ENCODE results near the gene CCDC32.

CCDC32 gene

GRCh38 chr15:40511472-40512133, 53.2 kb downstream of the CCDC32 start:
- DNase-seq, result peak; percentile 59

DNA sequence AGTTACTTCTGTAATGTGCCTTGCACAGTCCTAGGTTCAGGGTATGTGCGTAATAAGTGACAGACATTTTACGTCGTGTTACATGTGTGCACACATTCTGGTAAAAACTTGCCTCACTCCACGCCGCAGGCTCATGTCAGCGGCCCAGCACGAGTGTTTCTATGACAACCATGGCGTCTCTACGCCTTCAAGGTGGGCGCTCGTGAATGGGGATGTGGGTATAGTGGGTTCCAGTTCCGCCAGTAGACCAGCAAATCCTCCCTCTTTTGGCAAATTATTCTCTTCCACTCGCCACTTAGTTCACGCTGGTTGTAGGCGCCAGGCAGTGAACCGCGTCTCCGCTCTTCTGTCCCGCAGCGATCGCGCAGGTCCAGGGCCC, 53.8 kb downstream of the CCDC32 start:
- DNase-seq, result peak; percentile 39

- no peak for DNase-seq
Measured at GRCh38 chr15:40510201-40510600, 54.6 kb downstream of the CCDC32 start.

DNA sequence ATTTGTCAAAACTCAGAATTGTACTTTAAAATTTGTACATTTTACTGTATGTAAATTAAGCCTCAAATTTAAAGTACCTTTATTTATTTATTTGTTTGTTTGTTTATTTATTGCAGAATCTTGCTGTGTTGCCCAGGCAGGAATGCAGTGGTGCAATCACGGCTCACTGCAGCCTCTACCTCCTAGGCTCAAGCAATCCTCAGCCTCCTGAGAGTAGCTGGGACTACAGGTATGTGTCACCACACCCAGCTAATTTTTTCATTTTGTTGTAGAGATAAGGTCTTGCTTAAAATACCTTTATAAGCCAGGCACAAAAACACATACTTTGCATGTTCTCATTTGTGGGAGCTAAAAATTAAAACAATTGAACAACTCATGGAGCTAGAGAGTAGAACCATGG, 56.6 kb downstream of the CCDC32 start:
- DNase-seq, result no peak

- DNase-seq, result peak; percentile 90
Measured at GRCh38 chr15:40506964-40507571, 57.8 kb downstream of the CCDC32 start.

Measured in hematopoietic multipotent progenitor cell treated with erythropoietin and hydrocortisone succinate and interleukin-3 and kit ligand, for 6 days (in vitro differentiated cells).